HepG2 (cell line): ENCODE measurements around the gene PSD. TPM values are rescaled to one million over a fixed set of nuclear protein-coding genes. Genes with fewer than 3 reads are reported as not detected.
A peak's percentile ranks its signal among the peaks of the same experiment; 100 is the strongest.

Experiments
- CAMTA2 ChIP-seq: sonication (generic); formaldehyde crosslinking; IDR thresholded peaks from 2 replicates; pipeline ENCODE4 v1.4.0; 2020; ENCODE audit warnings: mild to moderate bottlenecking, missing genetic modification reagents, borderline replicate concordance
- CC2D1A ChIP-seq: sonication (generic); formaldehyde crosslinking; IDR thresholded peaks from 2 replicates; pipeline ENCODE4 v1.8.1; 2023; ENCODE audit warnings: mild to moderate bottlenecking, missing genetic modification reagents
- CREB1 ChIP-seq, 2 experiments: fragments of 450-650 bp in 1 of 2; IDR thresholded peaks; 2 replicates each; pipeline ENCODE4 v1.6.1; 2016 to 2017; ENCODE audit warnings: control low read depth in 1 of 2, mild to moderate bottlenecking in 1 of 2, missing compliant biosample characterization in 1 of 2, missing genetic modification characterization in 1 of 2
- GMEB2 ChIP-seq: IDR thresholded peaks from 2 replicates; pipeline ENCODE4 v1.6.1; 2016; ENCODE audit warnings: missing biosample characterization, missing genetic modification reagents, low read depth
- GTF2F1 ChIP-seq: fragments of 150-350 bp; IDR thresholded peaks from 2 replicates; pipeline ENCODE4 v1.6.1; 2014; ENCODE audit warnings: low read length
- KAT8 ChIP-seq: IDR thresholded peaks from 2 replicates; pipeline ENCODE4 v1.6.1; 2016; ENCODE audit warnings: missing genetic modification reagents, missing compliant biosample characterization
- MEIS2 ChIP-seq: sonication (generic); formaldehyde crosslinking; IDR thresholded peaks from 2 replicates; pipeline ENCODE4 v1.9.0; 2021; ENCODE audit warnings: mild to moderate bottlenecking, missing genetic modification reagents
- MLLT10 ChIP-seq: sonication (generic); formaldehyde crosslinking; IDR thresholded peaks from 2 replicates; pipeline ENCODE4 v1.4.0; 2020; ENCODE audit warnings: missing genetic modification reagents
- NR2C2 ChIP-seq: sonication (generic); formaldehyde crosslinking; IDR thresholded peaks from 2 replicates; pipeline ENCODE4 v1.4.0; 2020; ENCODE audit warnings: missing genetic modification reagents, mild to moderate bottlenecking, moderate library complexity, borderline replicate concordance
- PITX1 ChIP-seq: sonication (generic); formaldehyde crosslinking; IDR thresholded peaks from 2 replicates; pipeline ENCODE4 v1.5.1; 2020; ENCODE audit warnings: mild to moderate bottlenecking, missing genetic modification reagents
- RBFOX2 ChIP-seq: fragments of 200-400 bp; formaldehyde crosslinking; IDR thresholded peaks from 2 replicates; pipeline ENCODE4 v1.6.1; 2017; ENCODE audit warnings: low read depth, mild to moderate bottlenecking, low read length
- RERE ChIP-seq: IDR thresholded peaks from 2 replicates; pipeline ENCODE4 v1.6.1; 2016; ENCODE audit warnings: low read depth, missing genetic modification reagents, missing compliant biosample characterization
- TBL1XR1 ChIP-seq: fragments of 150-350 bp; IDR thresholded peaks from 2 replicates; pipeline ENCODE4 v1.6.1; 2014; ENCODE audit warnings: borderline replicate concordance, low read length; ENCODE audit not compliant: partially characterized antibody
- TERF1 ChIP-seq: sonication (generic); formaldehyde crosslinking; IDR thresholded peaks from 2 replicates; pipeline ENCODE4 v1.8.0; 2022; ENCODE audit warnings: mild to moderate bottlenecking, missing genetic modification reagents, moderate library complexity
- ZNF12 ChIP-seq: sonication (generic); formaldehyde crosslinking; IDR thresholded peaks from 2 replicates; pipeline ENCODE4 v1.5.0; 2020; ENCODE audit warnings: missing genetic modification reagents
- ZNF282 ChIP-seq: fragments of 450-650 bp; IDR thresholded peaks from 2 replicates; pipeline ENCODE4 v1.6.1; 2018; ENCODE audit not compliant: partially characterized antibody
- ZNF547 ChIP-seq: sonication (generic); formaldehyde crosslinking; IDR thresholded peaks from 2 replicates; pipeline ENCODE4 v1.5.1; 2020; ENCODE audit warnings: mild to moderate bottlenecking, missing genetic modification reagents
- ZNF777 ChIP-seq: sonication (generic); formaldehyde crosslinking; IDR thresholded peaks from 2 replicates; pipeline ENCODE4 v1.4.0; 2020; ENCODE audit warnings: missing genetic modification reagents
- ZSCAN20 ChIP-seq: sonication (generic); formaldehyde crosslinking; IDR thresholded peaks from 2 replicates; pipeline ENCODE4 v1.4.0; 2020; ENCODE audit warnings: missing genetic modification reagents, mild to moderate bottlenecking, borderline replicate concordance
- ZSCAN5A ChIP-seq: sonication (generic); formaldehyde crosslinking; IDR thresholded peaks from 2 replicates; pipeline ENCODE4 v1.8.0; 2022; ENCODE audit warnings: mild to moderate bottlenecking, missing genetic modification reagents, borderline replicate concordance
- polyA plus RNA-seq, 8 experiments: library from polyadenylated mRNA; depleted of rRNA in 3 of 8; stranded (reverse) in 7 of 8; unstranded in 1 of 8; fragments of >200 nt; fragmentation: Illumina TruSeq in 4 of 8; extraction: Trizol in 4 of 8; gene quantifications; 2 replicates each; pipeline versions ENCODE4 v1.2.1 to v1.2.3, GENCODE V29; 2011 to 2016; ENCODE audit warnings: low read depth in 4 of 8, missing spikeins in 1 of 8, mixed read lengths in 1 of 8; ENCODE audit not compliant: insufficient read depth in 1 of 8
- total RNA-seq, 5 experiments: library from RNA; depleted of rRNA; stranded (reverse); fragments of >200 nt; fragmentation: Illumina TruSeq; extraction: Trizol; gene quantifications; 2 replicates each; pipeline ENCODE4 v1.2.3, GENCODE V29; 2016; ENCODE audit warnings: low read depth in 1 of 5

The PSD gene
- total and polyA plus RNA-seq, 2 of the 13 experiments (the other 11 are each of a cell fraction or from before 2014, with no cell fraction given), result 0.35 to 0.58 TPM

GRCh38 chr10:102432162-102432950 lies 13.8 kb upstream of the PSD start, which contains the start of gene CUEDC2 (continued):
- TF ChIP-seq ZNF12 (CRISPR knock-in tag) (0 out of 2 replicates have a peak, but pooled peaks have one; percentile 45), TBL1XR1 (no peak), ZNF282 (no peak), TERF1 (CRISPR knock-in tag) (no peak), RERE (CRISPR knock-in tag) (no peak), ZNF777 (CRISPR knock-in tag) (peak; percentile 78; the same call in 1 of the 2 replicates), GTF2F1 (no peak), RBFOX2 (peak; percentile 87), ZSCAN5A (CRISPR knock-in tag) (no peak), MEIS2 (CRISPR knock-in tag) (no peak), CAMTA2 (CRISPR knock-in tag) (no peak), GMEB2 (CRISPR knock-in tag) (no peak), NR2C2 (CRISPR knock-in tag) (peak; percentile 86), ZSCAN20 (CRISPR knock-in tag) (no peak), PITX1 (CRISPR knock-in tag) (peak; percentile 57), CC2D1A (no peak), CREB1 (IDR thresholded peaks at IDR 0.05) (no peak), CREB1 (CRISPR knock-in tag; IDR thresholded peaks at IDR 0.05) (peak; percentile 88), KAT8 (CRISPR knock-in tag) (peak; percentile 90), MLLT10 (CRISPR knock-in tag) (no peak), ZNF547 (peak; percentile 85)
